ENCODE results near the gene PVALB.

DNA sequence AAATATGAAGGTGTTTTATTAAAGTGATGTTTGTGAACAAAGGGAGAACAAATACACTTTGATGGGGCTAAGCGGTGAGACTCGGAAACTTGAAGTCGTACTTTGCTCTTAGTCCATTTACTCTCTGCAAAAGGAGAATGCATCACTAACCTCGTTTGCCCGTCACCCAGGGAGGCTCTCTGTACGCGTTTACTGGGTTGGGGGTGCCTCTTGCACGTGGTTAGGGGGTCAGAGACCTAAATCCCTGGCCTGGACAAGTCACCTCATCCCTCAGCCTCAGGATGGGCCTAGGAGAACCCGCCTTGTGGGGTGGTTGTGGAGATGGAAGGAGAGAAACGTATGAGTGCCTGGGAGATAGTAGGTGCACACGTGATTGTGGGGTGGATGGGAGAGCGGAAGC lies 40.1 kb downstream of the PVALB start:
- TF ChIP-seq TCF12 (IDR thresholded peaks at IDR 0.05) = no peak
- TF ChIP-seq, protein P1, sequence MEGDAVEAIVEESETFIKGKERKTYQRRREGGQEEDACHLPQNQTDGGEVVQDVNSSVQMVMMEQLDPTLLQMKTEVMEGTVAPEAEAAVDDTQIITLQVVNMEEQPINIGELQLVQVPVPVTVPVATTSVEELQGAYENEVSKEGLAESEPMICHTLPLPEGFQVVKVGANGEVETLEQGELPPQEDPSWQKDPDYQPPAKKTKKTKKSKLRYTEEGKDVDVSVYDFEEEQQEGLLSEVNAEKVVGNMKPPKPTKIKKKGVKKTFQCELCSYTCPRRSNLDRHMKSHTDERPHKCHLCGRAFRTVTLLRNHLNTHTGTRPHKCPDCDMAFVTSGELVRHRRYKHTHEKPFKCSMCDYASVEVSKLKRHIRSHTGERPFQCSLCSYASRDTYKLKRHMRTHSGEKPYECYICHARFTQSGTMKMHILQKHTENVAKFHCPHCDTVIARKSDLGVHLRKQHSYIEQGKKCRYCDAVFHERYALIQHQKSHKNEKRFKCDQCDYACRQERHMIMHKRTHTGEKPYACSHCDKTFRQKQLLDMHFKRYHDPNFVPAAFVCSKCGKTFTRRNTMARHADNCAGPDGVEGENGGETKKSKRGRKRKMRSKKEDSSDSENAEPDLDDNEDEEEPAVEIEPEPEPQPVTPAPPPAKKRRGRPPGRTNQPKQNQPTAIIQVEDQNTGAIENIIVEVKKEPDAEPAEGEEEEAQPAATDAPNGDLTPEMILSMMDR (IDR thresholded peaks at IDR 0.05) = no peak
- TF ChIP-seq, protein P2, sequence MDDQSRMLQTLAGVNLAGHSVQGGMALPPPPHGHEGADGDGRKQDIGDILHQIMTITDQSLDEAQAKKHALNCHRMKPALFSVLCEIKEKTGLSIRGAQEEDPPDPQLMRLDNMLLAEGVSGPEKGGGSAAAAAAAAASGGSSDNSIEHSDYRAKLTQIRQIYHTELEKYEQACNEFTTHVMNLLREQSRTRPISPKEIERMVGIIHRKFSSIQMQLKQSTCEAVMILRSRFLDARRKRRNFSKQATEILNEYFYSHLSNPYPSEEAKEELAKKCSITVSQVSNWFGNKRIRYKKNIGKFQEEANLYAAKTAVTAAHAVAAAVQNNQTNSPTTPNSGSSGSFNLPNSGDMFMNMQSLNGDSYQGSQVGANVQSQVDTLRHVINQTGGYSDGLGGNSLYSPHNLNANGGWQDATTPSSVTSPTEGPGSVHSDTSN (IDR thresholded peaks at IDR 0.05) = no peak
- TF ChIP-seq JUND (IDR thresholded peaks at IDR 0.05) = no peak
- TF ChIP-seq POLR2AphosphoS5 (IDR thresholded peaks at IDR 0.05; ENCODE audit: low read depth, low read length) = no peak
- TF ChIP-seq RXRA (IDR thresholded peaks at IDR 0.05; ENCODE audit: borderline replicate concordance, low read depth) = no peak
- no peak for TF ChIP-seq EP300 (IDR thresholded peaks at IDR 0.05; ENCODE audit: borderline replicate concordance in 1 of 2, low read depth in 1 of 2, low read length in 1 of 2)
- no peak for TF ChIP-seq NFIC (IDR thresholded peaks at IDR 0.05; ENCODE audit: borderline replicate concordance)
- no peak for TF ChIP-seq FOXJ3 (CRISPR knock-in tag; IDR thresholded peaks at IDR 0.05)

All from SK-N-SH (cell line).